Embryonic facial prominence (tissue), 1 donor: Measurements from ENCODE around the gene SLC66A3.
"Not testable (repeated sequence)": the region's sequence is repeated elsewhere in the genome, so short reads cannot be mapped to it uniquely, and the experiment has no call there.

Experiments
- DNase-seq: peaks from one replicate; pipeline ENCODE4 v3.0.0-alpha.2; 2016; ENCODE audit errors: extremely low spot score

The SLC66A3 gene

GRCh38 chr2:11163439-11164317 lies 8.4 kb downstream of the SLC66A3 start:
- DNase-seq: no peak

GRCh38 chr2:11165046-11165445 lies 9.8 kb downstream of the SLC66A3 start:
- DNase-seq: not testable (repeated sequence)

GRCh38 chr2:11166476-11166875 lies 11.2 kb downstream of the SLC66A3 start:
- no peak for DNase-seq

- DNase-seq: no peak
Observed at GRCh38 chr2:11168488-11168887, 13.2 kb downstream of the SLC66A3 start.

- no peak for DNase-seq
Observed at GRCh38 chr2:11169333-11169732, 14.1 kb downstream of the SLC66A3 start.

GRCh38 chr2:11174222-11174621 lies 19.0 kb downstream of the SLC66A3 start:
- DNase-seq: no peak

GRCh38 chr2:11175293-11175795 lies 20.1 kb downstream of the SLC66A3 start:
- DNase-seq: no peak

GRCh38 chr2:11177871-11178690 lies 22.8 kb downstream of the SLC66A3 start:
- no peak for DNase-seq

GRCh38 chr2:11179196-11179595 lies 23.9 kb downstream of the SLC66A3 start:
- no peak for DNase-seq

GRCh38 chr2:11179899-11180298 lies 24.6 kb downstream of the SLC66A3 start:
- no peak for DNase-seq

- no peak for DNase-seq
Observed at GRCh38 chr2:11180653-11181052, 25.4 kb downstream of the SLC66A3 start.

- DNase-seq: no peak
Observed at GRCh38 chr2:11182951-11183350, 27.7 kb downstream of the SLC66A3 start.

- no peak for DNase-seq
Observed at GRCh38 chr2:11186145-11186544, 30.9 kb downstream of the SLC66A3 start.

- DNase-seq: no peak
Observed at GRCh38 chr2:11187083-11187619, 31.9 kb downstream of the SLC66A3 start.

GRCh38 chr2:11187731-11188130 lies 32.5 kb downstream of the SLC66A3 start:
- DNase-seq: no peak

GRCh38 chr2:11196246-11196645 lies 41.0 kb downstream of the SLC66A3 start:
- no peak for DNase-seq

- no peak for DNase-seq
Observed at GRCh38 chr2:11200651-11201050, 45.4 kb downstream of the SLC66A3 start.

- DNase-seq: no peak
Observed at GRCh38 chr2:11201969-11202368, 46.7 kb downstream of the SLC66A3 start.

- no peak for DNase-seq
Observed at GRCh38 chr2:11203480-11203879, 48.2 kb downstream of the SLC66A3 start.

GRCh38 chr2:11208083-11208482 lies 52.8 kb downstream of the SLC66A3 start:
- no peak for DNase-seq

- DNase-seq: no peak
Observed at GRCh38 chr2:11212645-11213044, 57.4 kb downstream of the SLC66A3 start.

- DNase-seq: no peak
Observed at GRCh38 chr2:11213090-11213638, 57.9 kb downstream of the SLC66A3 start.
